Activated naive CD8-positive, alpha-beta T cell treated with anti-CD3 and anti-CD28 coated beads for 36 hours (primary cell): ENCODE measurements around the gene COL5A3. TPM values are rescaled to one million over a fixed set of nuclear protein-coding genes. Genes with fewer than 3 reads are reported as not detected.

Experiments
- DNase-seq: peaks from one replicate; pipeline ENCODE4 v3.0.0; 2021
- H3K27ac Mint-ChIP-seq: one replicate; pipeline ENCODE4 v1.8.0; 2022; ENCODE audit warnings: mild to moderate bottlenecking, moderate library complexity, mixed read lengths
- H3K27me3 Mint-ChIP-seq: one replicate; pipeline ENCODE4 v1.8.0; 2022; ENCODE audit warnings: mild to moderate bottlenecking, mixed read lengths
- H3K36me3 Mint-ChIP-seq: one replicate; pipeline ENCODE4 v1.8.0; 2021; ENCODE audit warnings: mild to moderate bottlenecking, mixed read lengths
- H3K4me1 Mint-ChIP-seq: one replicate; pipeline ENCODE4 v1.8.0; 2021; ENCODE audit warnings: mixed read lengths
- H3K4me3 Mint-ChIP-seq: one replicate; pipeline ENCODE4 v1.8.0; 2022; ENCODE audit warnings: mild to moderate bottlenecking, moderate library complexity, mixed read lengths
- H3K9me3 Mint-ChIP-seq: one replicate; pipeline ENCODE4 v1.8.0; 2022; ENCODE audit warnings: mixed read lengths
- total RNA-seq, 2 experiments: library from RNA; stranded (reverse); gene quantifications; one replicate each; pipeline ENCODE4 v1.2.3, GENCODE V29; 2021

COL5A3 gene
- total RNA-seq, 2 experiments from 2014 or later = 0.04 TPM; not detected in 1

DNA sequence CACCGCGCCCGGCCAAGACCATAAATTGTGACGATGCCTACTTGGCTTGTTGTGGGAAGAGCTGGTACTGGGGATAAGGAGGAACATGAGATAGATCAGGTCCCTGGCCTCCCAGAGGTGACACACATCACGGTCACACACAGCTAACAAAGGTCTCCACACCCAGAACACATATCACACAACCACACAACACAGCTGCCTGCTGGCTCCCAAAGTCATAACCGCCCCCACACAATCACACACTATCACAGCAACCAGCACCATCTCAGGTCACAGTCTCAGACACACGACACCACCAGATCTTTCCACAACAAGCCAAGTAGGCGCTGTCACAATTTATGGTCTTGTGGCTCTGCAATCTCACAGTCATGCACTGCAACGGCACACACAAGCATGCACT, 5.7 kb downstream of the COL5A3 start:
- Mint-ChIP-seq H3K27me3 (peaks cover 65% of the 10 kb centered on the region), H3K27ac (no peak overlapping the region), H3K36me3 (peaks cover 2% of the 10 kb centered on the region), H3K9me3 (no peaks in the 10 kb centered on the region), H3K4me3 (no peak overlapping the region), H3K4me1 (peaks cover 10% of the 10 kb centered on the region)
- no peak for DNase-seq

DNA sequence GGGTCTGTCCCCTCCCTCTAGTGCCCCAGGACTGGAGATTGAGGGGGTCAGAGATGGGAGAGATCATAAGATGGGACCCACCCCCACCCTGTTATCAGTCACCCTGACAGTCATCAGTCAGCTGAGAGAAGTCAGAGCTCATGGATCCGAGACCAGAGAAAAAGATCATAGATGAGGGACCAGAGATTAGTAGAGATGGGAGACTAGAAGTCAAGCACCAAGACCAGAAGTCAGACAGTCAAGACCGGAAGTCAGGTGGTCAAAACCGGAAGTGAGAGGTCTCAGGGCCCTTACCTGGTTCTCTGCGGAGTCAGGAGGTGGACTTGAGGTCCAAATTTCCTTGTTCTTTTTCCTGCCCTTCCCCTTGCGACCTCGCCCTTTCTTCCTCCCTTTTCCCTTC, 7.0 kb downstream of the COL5A3 start:
- Mint-ChIP-seq H3K27me3 (peaks cover 64% of the 10 kb centered on the region), H3K36me3 (peaks cover 2% of the 10 kb centered on the region), H3K4me1 (peaks cover 5% of the 10 kb centered on the region), H3K9me3 (no peaks in the 10 kb centered on the region), H3K27ac (no peak overlapping the region), H3K4me3 (no peak overlapping the region)
- DNase-seq = no peak

DNA sequence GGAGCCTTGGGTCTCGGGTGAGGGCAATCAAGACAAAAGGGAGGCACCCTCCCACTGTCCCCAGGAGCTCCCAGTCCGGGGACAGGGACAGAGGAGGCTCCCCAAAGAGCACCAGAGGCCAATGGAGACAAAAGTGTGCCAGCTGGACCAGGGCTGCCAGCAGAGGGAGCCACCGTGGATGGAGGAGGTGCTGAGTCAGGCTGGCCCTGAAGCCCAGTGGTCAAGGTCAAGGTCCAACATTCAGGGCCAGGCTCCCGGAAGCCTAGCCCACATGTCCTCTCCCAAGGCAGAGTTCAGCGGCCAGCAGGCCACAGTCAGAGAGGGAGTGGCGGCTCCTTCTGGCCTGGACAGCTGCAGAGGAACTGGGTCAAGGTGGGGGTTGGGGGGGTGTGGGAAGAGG, 8.4 kb downstream of the COL5A3 start:
- Mint-ChIP-seq H3K27ac (no peak overlapping the region), H3K4me1 (peaks cover 5% of the 10 kb centered on the region), H3K27me3 (peaks cover 61% of the 10 kb centered on the region), H3K36me3 (peaks cover under 1% of the 10 kb centered on the region), H3K4me3 (no peak overlapping the region), H3K9me3 (no peaks in the 10 kb centered on the region)
- no peak for DNase-seq

DNA sequence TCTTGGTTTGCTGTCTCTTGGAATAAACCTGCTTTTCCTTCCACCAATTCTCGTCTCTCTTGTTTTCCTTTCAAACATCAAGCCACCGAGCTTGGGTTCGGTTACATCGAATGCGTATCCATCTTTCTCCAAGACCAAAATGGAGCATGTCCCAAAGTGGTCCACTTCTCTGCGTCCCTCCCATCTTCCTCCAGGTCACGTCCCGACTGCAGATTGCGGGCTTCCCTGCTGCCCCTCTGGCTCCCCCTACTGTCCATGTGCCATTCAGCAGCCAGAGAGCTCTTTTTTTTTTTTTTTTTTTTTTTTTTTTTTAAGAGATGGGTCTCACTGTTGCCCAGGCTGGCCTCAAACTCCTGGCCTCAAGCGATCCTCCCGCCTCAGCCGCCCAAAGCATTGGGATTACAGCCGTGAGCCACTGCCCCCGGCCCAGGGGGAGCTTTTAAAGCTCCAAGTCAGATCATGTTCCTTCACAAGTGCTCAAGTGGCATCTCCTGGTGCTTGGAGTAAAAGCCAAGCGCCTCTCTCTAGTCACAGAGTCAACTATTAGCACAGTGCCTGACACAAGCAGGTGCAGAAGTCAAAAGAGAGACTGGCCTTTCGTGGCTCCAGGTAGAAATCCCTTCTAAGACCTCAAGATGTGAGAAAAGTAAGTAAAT, 10.0 kb downstream of the COL5A3 start:
- no peaks in the 10 kb centered on the region for H3K36me3 Mint-ChIP-seq
- H3K4me1 Mint-ChIP-seq = no peaks in the 10 kb centered on the region
- no peak overlapping the region for H3K4me3 Mint-ChIP-seq
- H3K9me3 Mint-ChIP-seq = no peaks in the 10 kb centered on the region
- peak; percentile 68 for DNase-seq
- peaks cover 54% of the 10 kb centered on the region for H3K27me3 Mint-ChIP-seq
- no peak overlapping the region for H3K27ac Mint-ChIP-seq

DNA sequence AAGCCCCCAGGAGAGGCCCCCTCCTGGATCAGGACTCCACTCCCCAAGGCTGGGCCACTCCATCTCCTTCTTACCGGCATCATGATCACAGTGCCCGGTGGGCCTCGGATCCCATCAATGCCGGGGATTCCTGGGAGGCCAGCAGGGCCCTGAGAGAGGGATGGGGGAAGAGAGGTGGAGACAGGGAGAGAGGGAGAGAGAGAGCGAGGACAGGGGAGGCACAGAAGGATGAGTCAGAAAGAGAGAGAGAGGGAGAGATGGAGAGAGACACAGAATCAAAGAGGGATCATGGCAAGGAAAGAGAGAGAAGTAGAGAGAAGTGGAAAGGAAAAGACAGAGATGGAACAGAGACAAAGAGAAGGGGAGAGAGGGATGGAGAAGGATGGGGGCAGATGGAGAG, 13.8 kb downstream of the COL5A3 start:
- DNase-seq = no peak
- Mint-ChIP-seq H3K27ac (no peak overlapping the region), H3K9me3 (no peaks in the 10 kb centered on the region), H3K27me3 (peaks cover 32% of the 10 kb centered on the region), H3K36me3 (no peaks in the 10 kb centered on the region), H3K4me1 (no peaks in the 10 kb centered on the region), H3K4me3 (no peak overlapping the region)

- no peaks in the 10 kb centered on the region for H3K4me1 Mint-ChIP-seq
- H3K4me3 Mint-ChIP-seq = no peak overlapping the region
- no peaks in the 10 kb centered on the region for H3K9me3 Mint-ChIP-seq
- no peaks in the 10 kb centered on the region for H3K36me3 Mint-ChIP-seq
- peaks cover 35% of the 10 kb centered on the region for H3K27me3 Mint-ChIP-seq
- no peak for DNase-seq
- no peak overlapping the region for H3K27ac Mint-ChIP-seq
These were observed 14.3 kb downstream of the COL5A3 start for GRCh38 chr19:9995999-9996398.

- Mint-ChIP-seq H3K9me3 (no peaks in the 10 kb centered on the region), H3K4me3 (no peak overlapping the region), H3K27ac (no peak overlapping the region), H3K27me3 (peaks cover 33% of the 10 kb centered on the region), H3K36me3 (no peaks in the 10 kb centered on the region), H3K4me1 (no peaks in the 10 kb centered on the region)
- DNase-seq = no peak
These were observed 15.2 kb downstream of the COL5A3 start for GRCh38 chr19:9995084-9995483.

DNA sequence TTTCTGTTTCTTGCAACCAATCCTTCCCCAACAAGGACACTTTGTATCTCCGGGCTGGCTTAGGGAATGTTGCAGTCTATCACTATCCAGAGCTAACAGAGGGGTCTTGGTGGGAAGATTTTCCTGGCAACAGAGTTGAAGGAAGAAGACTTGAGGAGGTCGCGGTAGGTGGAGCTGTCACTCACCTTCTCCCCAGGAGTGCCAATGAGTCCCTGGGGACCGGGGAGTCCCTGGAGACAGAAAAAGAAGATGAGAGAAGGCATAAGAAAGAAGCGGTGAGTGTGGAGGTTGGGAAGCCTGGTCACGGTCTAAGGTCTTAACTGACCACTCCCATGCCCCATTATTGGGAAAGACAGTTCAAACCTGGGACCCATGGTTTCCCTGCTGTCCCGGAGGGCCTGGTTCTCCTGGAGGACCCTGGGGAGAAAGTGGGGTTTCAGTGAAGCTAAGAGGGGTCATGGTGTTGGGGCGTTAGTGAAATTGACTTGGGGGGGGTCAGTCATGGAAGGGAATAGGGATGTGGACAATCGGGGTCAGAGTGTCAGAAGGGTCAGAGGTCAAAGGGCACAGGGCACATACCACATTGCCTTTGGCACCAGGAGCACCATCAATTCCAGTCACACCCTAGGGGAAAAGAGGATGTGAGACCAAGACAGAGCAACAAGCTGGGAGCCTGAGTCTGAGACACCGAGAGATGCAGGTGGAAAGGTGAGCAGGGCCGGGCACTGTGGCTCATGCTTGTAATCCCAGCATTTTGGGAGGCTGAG, 18.7 kb downstream of the COL5A3 start:
- no peaks in the 10 kb centered on the region for H3K4me1 Mint-ChIP-seq
- H3K27me3 Mint-ChIP-seq = peaks cover 9% of the 10 kb centered on the region
- no peak overlapping the region for H3K27ac Mint-ChIP-seq
- DNase-seq = no peak
- no peak overlapping the region for H3K4me3 Mint-ChIP-seq
- H3K9me3 Mint-ChIP-seq = no peaks in the 10 kb centered on the region
- H3K36me3 Mint-ChIP-seq = no peaks in the 10 kb centered on the region

DNA sequence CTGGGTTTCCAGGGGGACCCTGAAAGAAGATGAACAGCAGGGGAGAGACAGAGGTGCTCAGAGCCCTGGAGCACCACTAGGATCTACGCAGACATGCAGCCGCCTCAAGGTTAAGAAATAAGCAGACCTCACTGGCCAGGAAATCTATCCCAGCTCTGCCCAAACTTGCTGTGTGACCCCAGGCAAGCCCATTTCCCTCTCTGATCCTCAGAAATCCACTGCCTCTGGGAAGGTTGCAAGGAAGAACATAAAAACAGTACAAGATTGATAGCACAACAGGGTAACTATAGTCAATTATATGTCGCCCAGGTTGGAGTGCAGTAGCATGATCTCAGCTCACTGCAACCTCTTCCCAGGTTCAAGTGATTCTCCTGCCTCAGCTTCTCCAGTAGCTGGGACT, 20.8 kb downstream of the COL5A3 start:
- H3K9me3 Mint-ChIP-seq = no peaks in the 10 kb centered on the region
- no peaks in the 10 kb centered on the region for H3K36me3 Mint-ChIP-seq
- H3K4me1 Mint-ChIP-seq = no peaks in the 10 kb centered on the region
- H3K27me3 Mint-ChIP-seq = peaks cover 12% of the 10 kb centered on the region
- no peak for DNase-seq
- no peak overlapping the region for H3K4me3 Mint-ChIP-seq
- H3K27ac Mint-ChIP-seq = no peak overlapping the region

GRCh38 chr19:9986787-9987281, 23.5 kb downstream of the COL5A3 start:
- Mint-ChIP-seq H3K4me3 (no peak overlapping the region), H3K36me3 (no peaks in the 10 kb centered on the region), H3K27ac (no peak overlapping the region), H3K4me1 (no peaks in the 10 kb centered on the region), H3K9me3 (no peaks in the 10 kb centered on the region), H3K27me3 (peaks cover 26% of the 10 kb centered on the region)
- DNase-seq = no peak

DNA sequence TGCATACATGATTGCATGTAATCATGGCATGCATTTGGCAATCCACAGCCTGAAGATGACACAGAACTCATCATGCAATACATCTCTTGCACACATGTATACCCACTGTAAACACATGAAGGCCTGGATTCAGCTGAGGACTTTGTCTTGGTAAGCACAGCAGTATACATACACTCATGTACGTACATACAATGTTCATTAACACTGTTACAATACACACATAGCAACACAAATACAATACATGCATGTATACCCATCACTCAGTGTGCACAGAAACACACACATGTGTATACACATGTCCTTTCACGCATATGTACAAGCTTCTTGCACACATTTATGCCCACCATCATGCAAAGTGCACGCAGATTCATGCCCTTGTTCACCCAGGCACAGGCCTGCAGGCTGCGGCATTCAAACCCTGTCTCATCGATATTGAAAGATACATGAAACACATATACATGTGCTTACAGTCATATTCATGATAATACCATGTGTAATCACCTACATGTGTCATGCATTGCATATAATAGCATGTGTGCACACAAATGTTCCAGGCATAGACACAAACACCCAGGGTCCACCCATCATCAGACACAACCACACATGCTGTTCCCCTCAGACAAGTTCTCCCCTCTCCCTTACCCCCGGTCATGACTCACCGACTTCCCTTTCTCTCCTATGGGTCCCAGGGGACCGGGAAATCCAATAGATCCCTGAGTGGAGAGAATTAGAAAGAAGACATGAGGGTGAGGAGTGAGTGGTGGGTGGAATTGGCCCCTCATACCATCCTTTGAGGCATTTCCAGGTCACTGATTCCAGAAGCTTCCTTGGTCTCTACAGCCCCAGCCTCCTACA, 28.7 kb downstream of the COL5A3 start:
- H3K9me3 Mint-ChIP-seq = peaks cover 4% of the 10 kb centered on the region
- peaks cover 2% of the 10 kb centered on the region for H3K36me3 Mint-ChIP-seq

GRCh38 chr19:9972103-9972502, 38.2 kb downstream of the COL5A3 start:
- H3K4me1 Mint-ChIP-seq = no peaks in the 10 kb centered on the region
- DNase-seq = no peak
- H3K9me3 Mint-ChIP-seq = peaks cover 3% of the 10 kb centered on the region
- H3K27me3 Mint-ChIP-seq = peaks cover 19% of the 10 kb centered on the region
- H3K36me3 Mint-ChIP-seq = no peaks in the 10 kb centered on the region
- H3K27ac Mint-ChIP-seq = no peak overlapping the region
- H3K4me3 Mint-ChIP-seq = no peak overlapping the region

More for the DNA sequence above, 28.7 kb downstream of the COL5A3 start:
- Mint-ChIP-seq H3K4me1 (no peaks in the 10 kb centered on the region), H3K27me3 (peaks cover 21% of the 10 kb centered on the region), H3K4me3 (no peak overlapping the region), H3K27ac (no peak overlapping the region)
- no peak for DNase-seq

- peaks cover 3% of the 10 kb centered on the region for H3K9me3 Mint-ChIP-seq
- no peak overlapping the region for H3K4me3 Mint-ChIP-seq
- no peak overlapping the region for H3K27ac Mint-ChIP-seq
- DNase-seq = no peak
- H3K36me3 Mint-ChIP-seq = no peaks in the 10 kb centered on the region
- peaks cover 2% of the 10 kb centered on the region for H3K4me1 Mint-ChIP-seq
- peaks cover 24% of the 10 kb centered on the region for H3K27me3 Mint-ChIP-seq
These were observed 39.0 kb downstream of the COL5A3 start for GRCh38 chr19:9971166-9971897.

GRCh38 chr19:9970481-9970880, 39.8 kb downstream of the COL5A3 start:
- no peak overlapping the region for H3K4me3 Mint-ChIP-seq
- peaks cover 2% of the 10 kb centered on the region for H3K4me1 Mint-ChIP-seq
- H3K9me3 Mint-ChIP-seq = peaks cover 3% of the 10 kb centered on the region
- H3K27ac Mint-ChIP-seq = no peak overlapping the region
- no peak for DNase-seq
- H3K27me3 Mint-ChIP-seq = peaks cover 31% of the 10 kb centered on the region
- no peaks in the 10 kb centered on the region for H3K36me3 Mint-ChIP-seq

GRCh38 chr19:9969688-9969975, 40.7 kb downstream of the COL5A3 start:
- H3K27me3 Mint-ChIP-seq = peaks cover 38% of the 10 kb centered on the region
- no peaks in the 10 kb centered on the region for H3K36me3 Mint-ChIP-seq
- H3K9me3 Mint-ChIP-seq = peaks cover 3% of the 10 kb centered on the region
- peaks cover 2% of the 10 kb centered on the region for H3K4me1 Mint-ChIP-seq
- DNase-seq = no peak
- H3K27ac Mint-ChIP-seq = no peak overlapping the region
- H3K4me3 Mint-ChIP-seq = no peak overlapping the region
